SU-DHL-6 (cell line): ENCODE results near the gene BAZ1A.

ENCODE experiments used
- EZH2phosphoT487 ChIP-seq: fragments of 200-600 bp; sonication (generic), shearing (Covaris generic); conservative IDR thresholded peaks from 2 replicates; pipeline ENCODE4 v1.6.1; 2018; ENCODE audit warnings: mild to moderate bottlenecking, antibody characterized with exemption, low read length, moderate library complexity, mixed read lengths
- TF ChIP-seq, protein P1 (sequence below): fragments of 200-600 bp; sonication (generic); IDR thresholded peaks from one replicate; pipeline ENCODE4 v1.5.1; 2017; ENCODE audit warnings: antibody characterized with exemption, mild to moderate bottlenecking, low read length, moderate library complexity; ENCODE audit not compliant: insufficient read depth, poor library complexity, severe bottlenecking

DNA sequence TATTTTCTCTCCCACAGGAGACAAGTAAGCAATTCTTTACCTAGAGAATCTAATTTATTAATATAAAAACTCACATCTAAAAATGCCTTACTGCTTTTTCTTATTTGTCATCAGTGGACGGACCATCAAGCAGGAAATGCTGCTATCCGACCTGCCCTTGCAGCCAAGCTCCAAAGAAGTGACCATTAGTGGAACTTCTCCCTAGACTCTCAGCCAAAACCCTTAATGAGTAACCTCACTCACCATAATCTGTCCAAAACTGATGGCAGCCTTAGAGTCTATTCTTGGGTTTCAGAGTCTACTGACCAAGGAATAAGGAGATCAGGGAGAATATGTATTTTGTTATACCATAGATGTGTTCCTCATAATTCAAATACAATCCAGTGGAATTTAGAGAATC, 99.8 kb downstream of the BAZ1A start:
- no peak for TF ChIP-seq EZH2phosphoT487
- TF ChIP-seq, protein P1, sequence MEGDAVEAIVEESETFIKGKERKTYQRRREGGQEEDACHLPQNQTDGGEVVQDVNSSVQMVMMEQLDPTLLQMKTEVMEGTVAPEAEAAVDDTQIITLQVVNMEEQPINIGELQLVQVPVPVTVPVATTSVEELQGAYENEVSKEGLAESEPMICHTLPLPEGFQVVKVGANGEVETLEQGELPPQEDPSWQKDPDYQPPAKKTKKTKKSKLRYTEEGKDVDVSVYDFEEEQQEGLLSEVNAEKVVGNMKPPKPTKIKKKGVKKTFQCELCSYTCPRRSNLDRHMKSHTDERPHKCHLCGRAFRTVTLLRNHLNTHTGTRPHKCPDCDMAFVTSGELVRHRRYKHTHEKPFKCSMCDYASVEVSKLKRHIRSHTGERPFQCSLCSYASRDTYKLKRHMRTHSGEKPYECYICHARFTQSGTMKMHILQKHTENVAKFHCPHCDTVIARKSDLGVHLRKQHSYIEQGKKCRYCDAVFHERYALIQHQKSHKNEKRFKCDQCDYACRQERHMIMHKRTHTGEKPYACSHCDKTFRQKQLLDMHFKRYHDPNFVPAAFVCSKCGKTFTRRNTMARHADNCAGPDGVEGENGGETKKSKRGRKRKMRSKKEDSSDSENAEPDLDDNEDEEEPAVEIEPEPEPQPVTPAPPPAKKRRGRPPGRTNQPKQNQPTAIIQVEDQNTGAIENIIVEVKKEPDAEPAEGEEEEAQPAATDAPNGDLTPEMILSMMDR = no peak
